ENCODE data around the gene EMB. TPM values are rescaled to one million over a fixed set of nuclear protein-coding genes. Genes with fewer than 3 reads are reported as not detected.

EMB gene
- total RNA-seq, 2 donors from 2014 or later: 184 to 186 TPM

Other genes with a start within 250 kb of the EMB start
- gene PARP8, start 225.3 kb upstream of the EMB start, total RNA-seq: 100 to 1,000 TPM; 183 to 204 TPM

Measured in T-helper 17 cell (primary cell).